ENCODE results near the gene HPCAL4. TPM values are rescaled to one million over a fixed set of nuclear protein-coding genes. Genes with fewer than 3 reads are reported as not detected.

HPCAL4 gene
- total and polyA plus RNA-seq, 2 experiments from 2014 or later = not detected

- DNase-seq = peak; percentile 24
- Histone ChIP-seq H3K4me1 (ENCODE audit: insufficient read depth) (no peaks in the 10 kb centered on the region), H3F3A (ENCODE audit: insufficient read depth) (no peaks in the 10 kb centered on the region), H3K79me2 (ENCODE audit: insufficient read depth) (no peaks in the 10 kb centered on the region), H3K36me3 (ENCODE audit: low read depth) (no peaks in the 10 kb centered on the region), H3K27ac (no peak overlapping the region), H4K20me1 (ENCODE audit: insufficient read depth) (no peaks in the 10 kb centered on the region), H2AFZ (no peak overlapping the region), H3K4me2 (ENCODE audit: unreplicated experiment) (no peak overlapping the region), H3K9me2 (ENCODE audit: insufficient read depth) (no peaks in the 10 kb centered on the region), H3K9me3 (ENCODE audit: low read depth) (no peaks in the 10 kb centered on the region), H3K9ac (no peak overlapping the region), H3K4me3 (no peak overlapping the region), H3K27me3 (replicated peaks; ENCODE audit: insufficient read depth) (peaks cover 39% of the 10 kb centered on the region)
- 61 to 67% methylated on average over 6 of the region's 6 CpGs for WGBS, 2 experiments (ENCODE audit: low coverage in 1 of 2, low lambda C conversion rate in 2 of 2, missing lambda C conversion rate in 2 of 2)
- no peak for TF ChIP-seq EZH2 (IDR thresholded peaks at IDR 0.05; ENCODE audit: insufficient read depth, poor library complexity, severe bottlenecking)
- in situ Hi-C loops (cut with MboI) = no loop called here
Measured at GRCh38 chr1:39676948-39677548, 14.2 kb downstream of the HPCAL4 start.

DNA sequence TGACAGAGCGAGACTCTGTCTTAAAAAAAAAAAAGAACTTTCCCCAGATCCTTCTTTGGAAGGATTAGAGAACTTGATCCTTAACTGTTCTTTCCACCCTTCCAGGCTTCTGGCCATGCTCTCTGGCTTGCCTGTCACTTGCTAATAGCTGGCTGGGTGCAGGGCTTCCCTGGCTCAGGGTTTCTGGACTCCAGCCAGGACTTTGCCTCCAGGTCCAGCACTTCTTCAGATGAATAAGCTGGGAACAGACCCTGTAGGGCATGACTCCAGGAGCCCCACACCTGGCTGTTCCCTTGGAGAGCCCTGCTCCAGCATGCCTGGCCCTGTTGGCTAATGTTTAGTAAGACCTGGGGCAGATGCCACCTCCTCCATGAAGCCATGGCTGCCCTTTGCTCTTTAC is 16.0 kb downstream of the HPCAL4 start:
- no peaks in the 10 kb centered on the region for H4K20me1 ChIP-seq (ENCODE audit: insufficient read depth)
- no peaks in the 10 kb centered on the region for H3K9me3 ChIP-seq (ENCODE audit: low read depth)
- H3F3A ChIP-seq (ENCODE audit: insufficient read depth) = no peaks in the 10 kb centered on the region
- no peak overlapping the region for H3K4me3 ChIP-seq
- in situ Hi-C loops (cut with MboI) = no loop called here
- H3K27ac ChIP-seq = no peak overlapping the region
- peaks cover 39% of the 10 kb centered on the region for H3K27me3 ChIP-seq (replicated peaks; ENCODE audit: insufficient read depth)
- H2AFZ ChIP-seq = no peak overlapping the region
- DNase-seq = no peak
- no peaks in the 10 kb centered on the region for H3K79me2 ChIP-seq (ENCODE audit: insufficient read depth)
- 0 to 10% methylated on average over 1 of the region's 1 CpG for WGBS, 2 experiments (ENCODE audit: low coverage in 1 of 2, low lambda C conversion rate in 2 of 2, missing lambda C conversion rate in 2 of 2)
- H3K4me1 ChIP-seq (ENCODE audit: insufficient read depth) = no peaks in the 10 kb centered on the region
- no peak overlapping the region for H3K9ac ChIP-seq
- no peaks in the 10 kb centered on the region for H3K9me2 ChIP-seq (ENCODE audit: insufficient read depth)
- TF ChIP-seq EZH2 (IDR thresholded peaks at IDR 0.05; ENCODE audit: insufficient read depth, poor library complexity, severe bottlenecking) (no peak), EZH2phosphoT487 (IDR thresholded peaks at IDR 0.05; ENCODE audit: insufficient read depth, low read depth) (no peak)
- H3K4me2 ChIP-seq (ENCODE audit: unreplicated experiment) = no peak overlapping the region
- H3K36me3 ChIP-seq (ENCODE audit: low read depth) = no peaks in the 10 kb centered on the region

- Histone ChIP-seq H3K79me2 (ENCODE audit: insufficient read depth) (no peaks in the 10 kb centered on the region), H3K9ac (no peak overlapping the region), H3K4me3 (no peak overlapping the region), H2AFZ (no peak overlapping the region), H4K20me1 (ENCODE audit: insufficient read depth) (no peaks in the 10 kb centered on the region), H3K27me3 (replicated peaks; ENCODE audit: insufficient read depth) (peaks cover 43% of the 10 kb centered on the region), H3K4me2 (ENCODE audit: unreplicated experiment) (no peak overlapping the region), H3K4me1 (ENCODE audit: insufficient read depth) (no peaks in the 10 kb centered on the region), H3K36me3 (ENCODE audit: low read depth) (no peaks in the 10 kb centered on the region), H3K9me3 (ENCODE audit: low read depth) (no peaks in the 10 kb centered on the region), H3F3A (ENCODE audit: insufficient read depth) (no peaks in the 10 kb centered on the region), H3K9me2 (ENCODE audit: insufficient read depth) (no peaks in the 10 kb centered on the region), H3K27ac (no peak overlapping the region)
- in situ Hi-C loops (cut with MboI) = no loop called here
- TF ChIP-seq EZH2phosphoT487 (IDR thresholded peaks at IDR 0.05; ENCODE audit: insufficient read depth, low read depth) = no peak
- no peak for TF ChIP-seq EZH2 (IDR thresholded peaks at IDR 0.05; ENCODE audit: insufficient read depth, poor library complexity, severe bottlenecking)
- 70 to 78% methylated on average over 3 of the region's 3 CpGs for WGBS, 2 experiments (ENCODE audit: low coverage in 1 of 2, low lambda C conversion rate in 2 of 2, missing lambda C conversion rate in 2 of 2)
- DNase-seq = no peak
Measured at GRCh38 chr1:39673215-39673614, 18.0 kb downstream of the HPCAL4 start.

GRCh38 chr1:39672551-39672947 is 18.7 kb downstream of the HPCAL4 start:
- peak overlapping the region; percentile 81 for H3K4me2 ChIP-seq (ENCODE audit: unreplicated experiment)
- H3K4me3 ChIP-seq = peak overlapping the region; percentile 68; the same call in 1 of the 2 replicates

More at GRCh38 chr1:39672551-39672947, 18.7 kb downstream of the HPCAL4 start:
- H3K36me3 ChIP-seq (ENCODE audit: low read depth) = no peaks in the 10 kb centered on the region
- TF ChIP-seq EZH2phosphoT487 (IDR thresholded peaks at IDR 0.05; ENCODE audit: insufficient read depth, low read depth) (no peak), EZH2 (IDR thresholded peaks at IDR 0.05; ENCODE audit: insufficient read depth, poor library complexity, severe bottlenecking) (no peak)
- H3K9me2 ChIP-seq (ENCODE audit: insufficient read depth) = no peaks in the 10 kb centered on the region
- WGBS, 2 experiments (ENCODE audit: low coverage in 1 of 2, low lambda C conversion rate in 2 of 2, missing lambda C conversion rate in 2 of 2) = 21 to 30% methylated on average over 11 to 12 of the region's 12 CpGs
- peaks cover 43% of the 10 kb centered on the region for H3K27me3 ChIP-seq (replicated peaks; ENCODE audit: insufficient read depth)
- H3K9me3 ChIP-seq (ENCODE audit: low read depth) = no peaks in the 10 kb centered on the region
- H3K4me1 ChIP-seq (ENCODE audit: insufficient read depth) = no peaks in the 10 kb centered on the region
- H3K27ac ChIP-seq = no peak overlapping the region
- H4K20me1 ChIP-seq (ENCODE audit: insufficient read depth) = no peaks in the 10 kb centered on the region
- peak; percentile 18 for DNase-seq
- H3F3A ChIP-seq (ENCODE audit: insufficient read depth) = no peaks in the 10 kb centered on the region
- no peak overlapping the region for H3K9ac ChIP-seq
- in situ Hi-C loops (cut with MboI) = no loop called here
- H3K79me2 ChIP-seq (ENCODE audit: insufficient read depth) = no peaks in the 10 kb centered on the region
- no peak overlapping the region for H2AFZ ChIP-seq
